A549 (cell line): ENCODE results near the gene EVC.

Source experiments
- EHF ChIP-seq: fragments of 250-450 bp; sonication (Bioruptor Pico); IDR thresholded peaks from 2 replicates; pipeline ENCODE4 v1.5.0; 2020; ENCODE audit warnings: mild to moderate bottlenecking
- POLR2A ChIP-seq: IDR thresholded peaks from 2 replicates; pipeline ENCODE4 v1.6.1; 2012; ENCODE audit warnings: mild to moderate bottlenecking, low read length
- RCOR1 ChIP-seq: fragments of 150-350 bp; IDR thresholded peaks from 2 replicates; pipeline ENCODE4 v1.6.1; 2014; ENCODE audit warnings: antibody characterized with exemption, low read length, low read depth
- RFX5 ChIP-seq: fragments of 450-650 bp; IDR thresholded peaks from 2 replicates; pipeline ENCODE4 v1.7.1; 2014; ENCODE audit warnings: antibody characterized with exemption, mild to moderate bottlenecking, moderate library complexity
- SMC3 ChIP-seq: fragments of >200 bp; sonication (Bioruptor Twin); formaldehyde crosslinking; IDR thresholded peaks from 3 replicates; pipeline ENCODE4 v1.6.1; 2018; ENCODE audit warnings: inconsistent platforms
- ZFP36 ChIP-seq: fragments of 450-650 bp; IDR thresholded peaks from 2 replicates; pipeline ENCODE4 v1.6.1; 2014; ENCODE audit warnings: borderline replicate concordance; ENCODE audit not compliant: partially characterized antibody
- TF ChIP-seq, protein P1 (sequence below): fragments of >200 bp; sonication (Bioruptor Twin); formaldehyde crosslinking; IDR thresholded peaks from 3 replicates; pipeline ENCODE4 v1.5.1; 2016
- TF ChIP-seq, protein P2 (sequence below): fragments of 200-600 bp; sonication (generic); IDR thresholded peaks from 2 replicates; pipeline ENCODE4 v1.6.1; 2016; ENCODE audit warnings: antibody characterized with exemption, mild to moderate bottlenecking, moderate library complexity

DNA sequence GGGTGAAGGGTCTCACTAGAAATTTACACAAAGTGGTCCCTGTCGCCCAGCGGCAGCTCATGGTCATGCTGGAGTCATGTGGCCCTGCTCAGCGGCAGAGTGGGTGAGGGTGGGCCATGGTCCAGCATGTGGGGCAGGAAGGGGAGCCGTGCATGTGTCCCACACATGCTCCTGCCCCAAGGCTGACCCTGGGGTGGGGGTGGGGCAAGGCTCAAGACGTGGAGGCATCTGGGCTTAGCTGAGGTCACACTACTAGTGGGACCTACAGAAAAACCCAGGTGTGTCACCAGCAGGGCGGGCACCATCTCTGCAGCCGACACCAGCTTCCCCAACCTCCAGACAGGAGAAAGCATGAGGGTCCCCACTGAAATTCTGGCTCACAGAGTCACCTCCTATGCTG is 42.4 kb downstream of the EVC start:
- TF ChIP-seq ZFP36 (no peak), EHF (CRISPR knock-in tag) (no peak), RFX5 (no peak), SMC3 (no peak), RCOR1 (no peak), POLR2A (no peak)
- TF ChIP-seq, protein P1, sequence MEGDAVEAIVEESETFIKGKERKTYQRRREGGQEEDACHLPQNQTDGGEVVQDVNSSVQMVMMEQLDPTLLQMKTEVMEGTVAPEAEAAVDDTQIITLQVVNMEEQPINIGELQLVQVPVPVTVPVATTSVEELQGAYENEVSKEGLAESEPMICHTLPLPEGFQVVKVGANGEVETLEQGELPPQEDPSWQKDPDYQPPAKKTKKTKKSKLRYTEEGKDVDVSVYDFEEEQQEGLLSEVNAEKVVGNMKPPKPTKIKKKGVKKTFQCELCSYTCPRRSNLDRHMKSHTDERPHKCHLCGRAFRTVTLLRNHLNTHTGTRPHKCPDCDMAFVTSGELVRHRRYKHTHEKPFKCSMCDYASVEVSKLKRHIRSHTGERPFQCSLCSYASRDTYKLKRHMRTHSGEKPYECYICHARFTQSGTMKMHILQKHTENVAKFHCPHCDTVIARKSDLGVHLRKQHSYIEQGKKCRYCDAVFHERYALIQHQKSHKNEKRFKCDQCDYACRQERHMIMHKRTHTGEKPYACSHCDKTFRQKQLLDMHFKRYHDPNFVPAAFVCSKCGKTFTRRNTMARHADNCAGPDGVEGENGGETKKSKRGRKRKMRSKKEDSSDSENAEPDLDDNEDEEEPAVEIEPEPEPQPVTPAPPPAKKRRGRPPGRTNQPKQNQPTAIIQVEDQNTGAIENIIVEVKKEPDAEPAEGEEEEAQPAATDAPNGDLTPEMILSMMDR, result no peak
- TF ChIP-seq, protein P2, sequence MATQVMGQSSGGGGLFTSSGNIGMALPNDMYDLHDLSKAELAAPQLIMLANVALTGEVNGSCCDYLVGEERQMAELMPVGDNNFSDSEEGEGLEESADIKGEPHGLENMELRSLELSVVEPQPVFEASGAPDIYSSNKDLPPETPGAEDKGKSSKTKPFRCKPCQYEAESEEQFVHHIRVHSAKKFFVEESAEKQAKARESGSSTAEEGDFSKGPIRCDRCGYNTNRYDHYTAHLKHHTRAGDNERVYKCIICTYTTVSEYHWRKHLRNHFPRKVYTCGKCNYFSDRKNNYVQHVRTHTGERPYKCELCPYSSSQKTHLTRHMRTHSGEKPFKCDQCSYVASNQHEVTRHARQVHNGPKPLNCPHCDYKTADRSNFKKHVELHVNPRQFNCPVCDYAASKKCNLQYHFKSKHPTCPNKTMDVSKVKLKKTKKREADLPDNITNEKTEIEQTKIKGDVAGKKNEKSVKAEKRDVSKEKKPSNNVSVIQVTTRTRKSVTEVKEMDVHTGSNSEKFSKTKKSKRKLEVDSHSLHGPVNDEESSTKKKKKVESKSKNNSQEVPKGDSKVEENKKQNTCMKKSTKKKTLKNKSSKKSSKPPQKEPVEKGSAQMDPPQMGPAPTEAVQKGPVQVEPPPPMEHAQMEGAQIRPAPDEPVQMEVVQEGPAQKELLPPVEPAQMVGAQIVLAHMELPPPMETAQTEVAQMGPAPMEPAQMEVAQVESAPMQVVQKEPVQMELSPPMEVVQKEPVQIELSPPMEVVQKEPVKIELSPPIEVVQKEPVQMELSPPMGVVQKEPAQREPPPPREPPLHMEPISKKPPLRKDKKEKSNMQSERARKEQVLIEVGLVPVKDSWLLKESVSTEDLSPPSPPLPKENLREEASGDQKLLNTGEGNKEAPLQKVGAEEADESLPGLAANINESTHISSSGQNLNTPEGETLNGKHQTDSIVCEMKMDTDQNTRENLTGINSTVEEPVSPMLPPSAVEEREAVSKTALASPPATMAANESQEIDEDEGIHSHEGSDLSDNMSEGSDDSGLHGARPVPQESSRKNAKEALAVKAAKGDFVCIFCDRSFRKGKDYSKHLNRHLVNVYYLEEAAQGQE, result no peak
